ENCODE measurements around the gene CCNB2. TPM values are rescaled to one million over a fixed set of nuclear protein-coding genes. Genes with fewer than 3 reads are reported as not detected.
A peak's percentile ranks its signal among the peaks of the same experiment; 100 is the strongest.

The CCNB2 gene
- 94.7 TPM for polyA plus RNA-seq (2013, experiment 1 of 2)
- 91.2 TPM for polyA plus RNA-seq (2013, experiment 2 of 2)

DNA sequence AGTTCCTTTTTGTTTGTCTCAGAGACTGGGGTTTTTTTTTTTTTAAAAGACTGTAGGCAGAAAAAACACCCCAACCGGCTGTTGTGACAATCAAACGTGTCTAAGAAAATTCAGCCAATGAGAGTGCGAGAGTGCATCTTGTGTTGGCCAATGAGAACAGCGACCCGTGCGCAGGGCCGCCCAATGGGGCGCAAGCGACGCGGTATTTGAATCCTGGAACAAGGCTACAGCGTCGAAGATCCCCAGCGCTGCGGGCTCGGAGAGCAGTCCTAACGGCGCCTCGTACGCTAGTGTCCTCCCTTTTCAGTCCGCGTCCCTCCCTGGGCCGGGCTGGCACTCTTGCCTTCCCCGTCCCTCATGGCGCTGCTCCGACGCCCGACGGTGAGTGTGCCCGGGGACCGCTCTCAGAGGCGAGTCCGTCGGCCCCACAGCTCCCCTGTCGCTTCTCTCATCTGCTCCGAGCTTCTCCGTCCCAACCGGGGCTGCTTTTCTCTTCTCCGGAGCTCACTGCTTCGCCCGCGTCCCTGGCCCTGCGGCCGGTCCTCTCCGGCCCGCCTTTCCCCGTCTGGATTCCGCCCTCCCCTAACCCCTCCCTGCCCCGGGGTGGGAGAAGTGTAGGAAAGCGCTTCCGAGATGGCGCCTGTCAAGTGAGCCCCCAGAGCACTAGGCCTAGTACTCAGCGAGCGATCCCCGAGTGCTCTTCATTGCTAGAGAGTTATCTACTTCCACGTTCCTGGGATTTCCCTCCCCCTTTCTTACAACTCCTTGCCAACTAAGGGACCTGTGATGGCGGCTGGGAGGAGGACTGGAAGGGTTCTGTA lies at the start of gene CCNB2:
TSS of gene CCNB2 (plus strand) at position 235 of the 821 bp plus-strand sequence. CDS start at position 358, 123 bp downstream.
- peak within 1 kb of the TSS; percentile 86 for H3K4me3 ChIP-seq (ENCODE audit: low read length)
- H3K18ac ChIP-seq (ENCODE audit: low read length): peak within 1 kb of the TSS; percentile 10
- no peak within 1 kb of the TSS for H2BK15ac ChIP-seq (replicated peaks; ENCODE audit: low read depth)
- peaks cover 4% of the 10 kb centered on the region for H3K36me3 ChIP-seq (ENCODE audit: control insufficient read depth, insufficient read depth, low read length)
- H3K4me1 ChIP-seq (ENCODE audit: control insufficient read depth, low read depth, low read length): no peaks in the 10 kb centered on the region
- H4K8ac ChIP-seq (ENCODE audit: low read depth, low read length): no peak within 1 kb of the TSS
- peak within 1 kb of the TSS; percentile 77 for H3K4me2 ChIP-seq (ENCODE audit: low read length)
- H2BK120ac ChIP-seq (ENCODE audit: low read depth, low read length): no peak within 1 kb of the TSS
- H3K9ac ChIP-seq (ENCODE audit: low read length): peak within 1 kb of the TSS; percentile 84
- H3K56ac ChIP-seq (ENCODE audit: low read length): peak within 1 kb of the TSS; percentile 94
- H3K27me3 ChIP-seq (ENCODE audit: insufficient read depth, low read length, poor library complexity): no peaks in the 10 kb centered on the region
- H3K79me2 ChIP-seq (ENCODE audit: control insufficient read depth, insufficient read depth, low read length): peaks cover 4% of the 10 kb centered on the region
- no CpG with 5 or more reads among the region's 57 CpGs for WGBS (ENCODE audit: extremely low coverage, insufficient coverage, low lambda C conversion rate)
- H3K79me1 ChIP-seq (ENCODE audit: low read length): no peaks in the 10 kb centered on the region
- H3K27ac ChIP-seq (ENCODE audit: low read depth, low read length): peak within 1 kb of the TSS; percentile 72
- no peak within 1 kb of the TSS for H4K5ac ChIP-seq (ENCODE audit: low read length)
- DNase-seq: peak; percentile 98
- peak within 1 kb of the TSS; percentile 21 for H3K4ac ChIP-seq (ENCODE audit: low read depth, low read length)
- no peak within 1 kb of the TSS for H3K23ac ChIP-seq (ENCODE audit: low read length)
- peak within 1 kb of the TSS; percentile 38 for H2BK5ac ChIP-seq (ENCODE audit: low read length)
- no peak within 1 kb of the TSS for H2AK5ac ChIP-seq (ENCODE audit: low read length)

DNA sequence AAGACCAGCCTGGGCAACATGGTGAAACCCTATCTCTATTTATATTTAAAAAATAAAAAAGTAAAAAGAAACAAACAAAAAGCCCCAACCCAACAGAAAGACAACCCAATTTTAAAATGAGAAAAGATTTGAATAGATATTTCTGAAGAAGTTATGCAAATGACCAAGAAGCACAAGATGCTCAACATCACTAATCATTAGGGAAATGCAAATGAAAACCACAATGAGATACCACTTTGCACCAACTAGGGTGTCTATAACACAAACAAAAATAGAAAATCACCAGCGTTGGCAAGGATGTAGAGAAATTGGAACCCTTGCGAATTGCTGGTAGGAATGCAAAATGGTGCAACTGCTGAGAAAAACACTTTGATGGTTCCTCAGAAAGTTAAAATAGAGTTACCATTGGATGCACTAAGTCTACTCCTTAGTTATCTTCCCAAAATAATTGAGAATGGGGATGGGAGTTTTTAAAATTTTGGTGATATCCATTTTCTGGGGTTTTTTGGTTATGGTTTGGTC lies 45.8 kb upstream of the CCNB2 start:
- Histone ChIP-seq H3K9ac (ENCODE audit: low read length) (no peak overlapping the region), H3K4me1 (ENCODE audit: control insufficient read depth, low read depth, low read length) (no peaks in the 10 kb centered on the region), H3K23ac (ENCODE audit: low read length) (no peak overlapping the region), H3K79me2 (ENCODE audit: control insufficient read depth, insufficient read depth, low read length) (no peaks in the 10 kb centered on the region), H3K27ac (ENCODE audit: low read depth, low read length) (no peak overlapping the region), H4K5ac (ENCODE audit: low read length) (no peak overlapping the region), H3K27me3 (ENCODE audit: insufficient read depth, low read length, poor library complexity) (no peaks in the 10 kb centered on the region), H2BK120ac (ENCODE audit: low read depth, low read length) (no peak overlapping the region), H3K79me1 (ENCODE audit: low read length) (no peaks in the 10 kb centered on the region), H3K36me3 (ENCODE audit: control insufficient read depth, insufficient read depth, low read length) (peaks cover 4% of the 10 kb centered on the region), H3K4me2 (ENCODE audit: low read length) (no peak overlapping the region), H3K56ac (ENCODE audit: low read length) (no peak overlapping the region), H3K18ac (ENCODE audit: low read length) (no peak overlapping the region), H2AK5ac (ENCODE audit: low read length) (no peak overlapping the region), H2BK15ac (replicated peaks; ENCODE audit: low read depth) (no peak overlapping the region), H3K4ac (ENCODE audit: low read depth, low read length) (no peak overlapping the region), H2BK5ac (ENCODE audit: low read length) (no peak overlapping the region), H3K4me3 (ENCODE audit: low read length) (no peak overlapping the region), H4K8ac (ENCODE audit: low read depth, low read length) (no peak overlapping the region)
- no peak for DNase-seq
- WGBS (ENCODE audit: extremely low coverage, insufficient coverage, low lambda C conversion rate): no CpG with 5 or more reads among the region's 2 CpGs

GRCh38 chr15:59060348-59060747 lies 44.6 kb upstream of the CCNB2 start:
- DNase-seq: no peak
- peaks cover 4% of the 10 kb centered on the region for H3K36me3 ChIP-seq (ENCODE audit: control insufficient read depth, insufficient read depth, low read length)

GRCh38 chr15:59063042-59063441 lies 41.9 kb upstream of the CCNB2 start:
- H4K5ac ChIP-seq (ENCODE audit: low read length): no peak overlapping the region
- no peak overlapping the region for H2AK5ac ChIP-seq (ENCODE audit: low read length)
- no peaks in the 10 kb centered on the region for H3K4me1 ChIP-seq (ENCODE audit: control insufficient read depth, low read depth, low read length)
- no peak overlapping the region for H3K18ac ChIP-seq (ENCODE audit: low read length)
- DNase-seq: no peak
- H3K79me1 ChIP-seq (ENCODE audit: low read length): no peaks in the 10 kb centered on the region
- H3K4me3 ChIP-seq (ENCODE audit: low read length): no peak overlapping the region
- peaks cover 5% of the 10 kb centered on the region for H3K36me3 ChIP-seq (ENCODE audit: control insufficient read depth, insufficient read depth, low read length)
- no peak overlapping the region for H3K27ac ChIP-seq (ENCODE audit: low read depth, low read length)
- H3K56ac ChIP-seq (ENCODE audit: low read length): no peak overlapping the region
- no peak overlapping the region for H3K23ac ChIP-seq (ENCODE audit: low read length)
- WGBS (ENCODE audit: extremely low coverage, insufficient coverage, low lambda C conversion rate): no CpG with 5 or more reads among the region's 4 CpGs
- H3K79me2 ChIP-seq (ENCODE audit: control insufficient read depth, insufficient read depth, low read length): no peaks in the 10 kb centered on the region
- no peak overlapping the region for H3K9ac ChIP-seq (ENCODE audit: low read length)
- H3K4me2 ChIP-seq (ENCODE audit: low read length): no peak overlapping the region
- no peak overlapping the region for H2BK120ac ChIP-seq (ENCODE audit: low read depth, low read length)
- no peak overlapping the region for H3K4ac ChIP-seq (ENCODE audit: low read depth, low read length)
- no peak overlapping the region for H4K8ac ChIP-seq (ENCODE audit: low read depth, low read length)
- no peak overlapping the region for H2BK5ac ChIP-seq (ENCODE audit: low read length)
- no peaks in the 10 kb centered on the region for H3K27me3 ChIP-seq (ENCODE audit: insufficient read depth, low read length, poor library complexity)
- no peak overlapping the region for H2BK15ac ChIP-seq (replicated peaks; ENCODE audit: low read depth)

More at GRCh38 chr15:59060348-59060747, 44.6 kb upstream of the CCNB2 start:
- Histone ChIP-seq H3K4me3 (ENCODE audit: low read length) (no peak overlapping the region), H3K79me1 (ENCODE audit: low read length) (no peaks in the 10 kb centered on the region), H2BK5ac (ENCODE audit: low read length) (no peak overlapping the region), H3K27me3 (ENCODE audit: insufficient read depth, low read length, poor library complexity) (no peaks in the 10 kb centered on the region), H3K56ac (ENCODE audit: low read length) (no peak overlapping the region), H3K9ac (ENCODE audit: low read length) (no peak overlapping the region), H4K8ac (ENCODE audit: low read depth, low read length) (no peak overlapping the region), H3K4ac (ENCODE audit: low read depth, low read length) (no peak overlapping the region), H2BK15ac (replicated peaks; ENCODE audit: low read depth) (no peak overlapping the region), H3K4me1 (ENCODE audit: control insufficient read depth, low read depth, low read length) (no peaks in the 10 kb centered on the region), H2AK5ac (ENCODE audit: low read length) (no peak overlapping the region), H3K27ac (ENCODE audit: low read depth, low read length) (no peak overlapping the region), H2BK120ac (ENCODE audit: low read depth, low read length) (no peak overlapping the region), H3K18ac (ENCODE audit: low read length) (no peak overlapping the region), H3K23ac (ENCODE audit: low read length) (no peak overlapping the region), H3K79me2 (ENCODE audit: control insufficient read depth, insufficient read depth, low read length) (no peaks in the 10 kb centered on the region), H3K4me2 (ENCODE audit: low read length) (no peak overlapping the region), H4K5ac (ENCODE audit: low read length) (no peak overlapping the region)
- WGBS (ENCODE audit: extremely low coverage, insufficient coverage, low lambda C conversion rate): no CpG with 5 or more reads among the region's 4 CpGs

DNA sequence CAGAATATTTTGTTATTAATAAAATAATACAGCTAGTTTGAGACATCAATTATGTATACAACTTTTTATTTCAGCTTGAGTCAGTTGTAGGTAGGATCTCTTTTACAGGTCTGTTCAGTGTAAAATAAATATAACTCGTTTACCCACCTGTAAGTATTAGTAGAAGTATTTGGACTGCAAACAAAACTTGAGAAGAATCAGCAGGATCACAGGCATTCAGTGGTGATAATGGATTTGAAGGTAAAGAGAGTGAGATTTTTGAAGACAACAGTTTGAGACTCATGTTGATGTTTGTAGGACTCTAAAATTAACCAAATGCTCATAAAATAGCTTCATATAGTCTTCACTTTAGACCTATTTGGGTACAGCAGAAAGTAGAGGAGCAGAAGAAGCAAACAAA lies 35.5 kb upstream of the CCNB2 start:
- H3K4me1 ChIP-seq (ENCODE audit: control insufficient read depth, low read depth, low read length): no peaks in the 10 kb centered on the region
- no peak overlapping the region for H4K5ac ChIP-seq (ENCODE audit: low read length)
- WGBS (ENCODE audit: extremely low coverage, insufficient coverage, low lambda C conversion rate): no CpG with 5 or more reads among the region's 1 CpG
- H3K18ac ChIP-seq (ENCODE audit: low read length): no peak overlapping the region
- H3K4ac ChIP-seq (ENCODE audit: low read depth, low read length): no peak overlapping the region
- H3K4me2 ChIP-seq (ENCODE audit: low read length): no peak overlapping the region
- no peak overlapping the region for H3K56ac ChIP-seq (ENCODE audit: low read length)
- peaks cover 1% of the 10 kb centered on the region for H3K36me3 ChIP-seq (ENCODE audit: control insufficient read depth, insufficient read depth, low read length)
- H2BK5ac ChIP-seq (ENCODE audit: low read length): no peak overlapping the region
- H3K4me3 ChIP-seq (ENCODE audit: low read length): no peak overlapping the region
- H2BK15ac ChIP-seq (replicated peaks; ENCODE audit: low read depth): no peak overlapping the region
- no peak overlapping the region for H3K23ac ChIP-seq (ENCODE audit: low read length)
- no peak overlapping the region for H3K27ac ChIP-seq (ENCODE audit: low read depth, low read length)
- H3K27me3 ChIP-seq (ENCODE audit: insufficient read depth, low read length, poor library complexity): no peaks in the 10 kb centered on the region
- no peak for DNase-seq
- H2BK120ac ChIP-seq (ENCODE audit: low read depth, low read length): no peak overlapping the region
- no peak overlapping the region for H4K8ac ChIP-seq (ENCODE audit: low read depth, low read length)
- no peak overlapping the region for H2AK5ac ChIP-seq (ENCODE audit: low read length)
- no peaks in the 10 kb centered on the region for H3K79me1 ChIP-seq (ENCODE audit: low read length)
- no peak overlapping the region for H3K9ac ChIP-seq (ENCODE audit: low read length)
- no peaks in the 10 kb centered on the region for H3K79me2 ChIP-seq (ENCODE audit: control insufficient read depth, insufficient read depth, low read length)

Measured in mesendoderm (in vitro differentiated cells).